Natural killer cell treated with Interleukin-12 subunit alpha and Interleukin-12 subunit beta and Interleukin-15 and Interleukin-18, amount 100 ng/mL, for 72 hours (primary cell): ENCODE data around the gene MKRN1. TPM values are rescaled to one million over a fixed set of nuclear protein-coding genes. Genes with fewer than 3 reads are reported as not detected.
A peak's percentile ranks its signal among the peaks of the same experiment; 100 is the strongest.

Source experiments
- ATAC-seq, 2 donors: fragments of 150-1000 bp; cut with Tn5 transposase in 1 of 2; sonication (Bioruptor Pico), chemical (Tn5 transposase) in 1 of 2; 2 replicates each; pipeline ENCODE4 v1.10.0; 2021
- DNase-seq: peaks from one replicate; pipeline ENCODE4 v3.0.0; 2022; ENCODE audit warnings: low spot score
- H3K27ac Mint-ChIP-seq, 2 donors: 1 replicate in 1 of 2; 2 replicates in 1 of 2; pipeline ENCODE4 v1.8.0; 2022; ENCODE audit warnings: mixed read lengths in 2 of 2, mild to moderate bottlenecking in 1 of 2, moderate library complexity in 1 of 2
- H3K27me3 Mint-ChIP-seq, 2 donors: 1 replicate in 1 of 2; 2 replicates in 1 of 2; pipeline ENCODE4 v1.8.0; 2022; ENCODE audit warnings: mixed read lengths in 2 of 2
- H3K36me3 Mint-ChIP-seq: one replicate; pipeline ENCODE4 v1.8.0; 2022; ENCODE audit warnings: mixed read lengths
- H3K4me1 Mint-ChIP-seq, 2 donors: 1 replicate in 1 of 2; 2 replicates in 1 of 2; pipeline ENCODE4 v1.8.0; 2022; ENCODE audit warnings: low read depth in 2 of 2, mixed read lengths in 2 of 2, mild to moderate bottlenecking in 1 of 2
- H3K4me3 Mint-ChIP-seq: one replicate; pipeline ENCODE4 v1.8.0; 2022; ENCODE audit warnings: mixed read lengths
- H3K9me3 Mint-ChIP-seq: 2 replicates; pipeline ENCODE4 v1.8.0; 2022; ENCODE audit warnings: mixed read lengths
- total RNA-seq, 2 donors: library from RNA; stranded (reverse); gene quantifications; one replicate each; pipeline ENCODE4 v1.2.3, GENCODE V29; 2022

The MKRN1 gene
- total RNA-seq, 2 donors from 2014 or later, result 46.5 to 97.9 TPM

- Mint-ChIP-seq H3K27me3 (no peaks in the 10 kb centered on the region), H3K36me3 (no peaks in the 10 kb centered on the region), H3K4me1 (peaks cover 18 to 22% of the 10 kb centered on the region in 2 donors), H3K4me3 (peak overlapping the region; percentile 92), H3K27ac (peak overlapping the region; percentile 87 to 94), H3K9me3 (no peaks in the 10 kb centered on the region)
- DNase-seq (no peak), ATAC-seq (no peak)
Measured at GRCh38 chr7:140404565-140405065, 74.7 kb downstream of the MKRN1 start.

- peak within 1 kb of the TSS; percentile 92 for H3K4me3 Mint-ChIP-seq
- no peaks in the 10 kb centered on the region for H3K36me3 Mint-ChIP-seq
- H3K4me1 Mint-ChIP-seq, result peaks cover 18 to 22% of the 10 kb centered on the region in 2 donors
- H3K9me3 Mint-ChIP-seq, result no peaks in the 10 kb centered on the region
- H3K27me3 Mint-ChIP-seq, result no peaks in the 10 kb centered on the region
- H3K27ac Mint-ChIP-seq, result peak within 1 kb of the TSS; percentile 87 to 94
- peak; percentile 67 to 69 for ATAC-seq
- no peak for DNase-seq
Measured at GRCh38 chr7:140403878-140404564, 75.3 kb downstream of the MKRN1 start, which contains the start of gene RAB19. Gene RAB19 (plus strand): TSS chr7:140404058. CDS start chr7:140407647, 3,589 bp downstream.

Other genes starting within 250 kb of the MKRN1 start
- gene SLC37A3, start 81.0 kb downstream of the MKRN1 start, total RNA-seq, result 10 to 100 TPM; 26.3 to 51.5 TPM
- gene RAB19, start 75.4 kb downstream of the MKRN1 start, total RNA-seq, result 1 to 10 TPM; 1.9 to 2.4 TPM
- gene DENND2A, start 161.3 kb upstream of the MKRN1 start, total RNA-seq, result not detected
- 10 to 100 TPM in 1 of 2 donors, 1 to 10 TPM in 1; 8.2 to 12.2 TPM for gene ADCK2, start 193.4 kb upstream of the MKRN1 start, total RNA-seq
- 100 to 1,000 TPM; 169 to 222 TPM for gene NDUFB2, start 217.2 kb upstream of the MKRN1 start, total RNA-seq